ENCODE measurements around the gene SAFB2. TPM values are rescaled to one million over a fixed set of nuclear protein-coding genes. Genes with fewer than 3 reads are reported as not detected.

Gene SAFB2
- total RNA-seq, 4 donors from 2014 or later: 64.0 to 283 (median 124) TPM

DNA sequence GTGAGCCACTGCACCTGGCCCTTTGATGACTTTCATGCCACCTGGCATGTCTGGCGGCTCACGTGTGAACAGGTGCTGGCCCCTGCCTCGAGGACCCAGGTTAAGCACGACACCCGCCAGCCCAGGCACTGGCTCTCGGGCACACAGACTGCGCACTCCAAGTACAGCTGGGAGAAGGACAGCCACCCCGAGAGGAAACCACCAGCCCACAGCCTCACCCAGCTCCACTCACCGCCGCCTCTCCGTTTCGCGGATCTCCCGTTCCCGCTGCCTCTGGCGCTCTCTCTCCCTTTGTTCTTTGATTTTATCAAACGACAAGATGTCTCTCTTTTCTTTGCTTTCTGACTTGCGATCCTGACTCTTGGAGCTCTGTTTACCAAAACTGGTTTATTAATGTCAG, 27.4 kb downstream of the SAFB2 start:
- Histone ChIP-seq H3K4me1 (no peaks in the 10 kb centered on the region), H3K36me3 (peaks cover 0 to 96% (median 54%) of the 10 kb centered on the region in 4 donors), H3K4me3 (no peak overlapping the region), H3K27ac (no peak overlapping the region), H3K9me3 (no peaks in the 10 kb centered on the region), H3K27me3 (no peaks in the 10 kb centered on the region)
- WGBS, 2 donors (ENCODE audit: low coverage in 1 of 2): 95% methylated on average over 17 of the region's 18 CpGs; no CpG with 5 or more reads in 1 of the 2 donors
- intact Hi-C loops (cut with DNase I; ENCODE audit: low total_unique reads): no loop called here
- in situ Hi-C loops (cut with MboI; ENCODE audit: low pct_ligation_motif_present in 1 of 4, low pct_unique_long_range_greater_than_20kb in 1 of 4, low sequenced_read_pairs in 3 of 4): loop anchor here in 1 of 4 donors (25.0 kb wide), 1 partner anchor 533 kb away; no protein-coding TSS in a partner anchor
- TF ChIP-seq POLR2A (IDR thresholded peaks at IDR 0.05) (no peak), POLR2AphosphoS5 (IDR thresholded peaks at IDR 0.05) (no peak), EP300 (IDR thresholded peaks at IDR 0.05; ENCODE audit: low read depth) (no peak)
- TF ChIP-seq, protein P1, sequence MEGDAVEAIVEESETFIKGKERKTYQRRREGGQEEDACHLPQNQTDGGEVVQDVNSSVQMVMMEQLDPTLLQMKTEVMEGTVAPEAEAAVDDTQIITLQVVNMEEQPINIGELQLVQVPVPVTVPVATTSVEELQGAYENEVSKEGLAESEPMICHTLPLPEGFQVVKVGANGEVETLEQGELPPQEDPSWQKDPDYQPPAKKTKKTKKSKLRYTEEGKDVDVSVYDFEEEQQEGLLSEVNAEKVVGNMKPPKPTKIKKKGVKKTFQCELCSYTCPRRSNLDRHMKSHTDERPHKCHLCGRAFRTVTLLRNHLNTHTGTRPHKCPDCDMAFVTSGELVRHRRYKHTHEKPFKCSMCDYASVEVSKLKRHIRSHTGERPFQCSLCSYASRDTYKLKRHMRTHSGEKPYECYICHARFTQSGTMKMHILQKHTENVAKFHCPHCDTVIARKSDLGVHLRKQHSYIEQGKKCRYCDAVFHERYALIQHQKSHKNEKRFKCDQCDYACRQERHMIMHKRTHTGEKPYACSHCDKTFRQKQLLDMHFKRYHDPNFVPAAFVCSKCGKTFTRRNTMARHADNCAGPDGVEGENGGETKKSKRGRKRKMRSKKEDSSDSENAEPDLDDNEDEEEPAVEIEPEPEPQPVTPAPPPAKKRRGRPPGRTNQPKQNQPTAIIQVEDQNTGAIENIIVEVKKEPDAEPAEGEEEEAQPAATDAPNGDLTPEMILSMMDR (IDR thresholded peaks at IDR 0.05): no peak
- DNase-seq: no peak

DNA sequence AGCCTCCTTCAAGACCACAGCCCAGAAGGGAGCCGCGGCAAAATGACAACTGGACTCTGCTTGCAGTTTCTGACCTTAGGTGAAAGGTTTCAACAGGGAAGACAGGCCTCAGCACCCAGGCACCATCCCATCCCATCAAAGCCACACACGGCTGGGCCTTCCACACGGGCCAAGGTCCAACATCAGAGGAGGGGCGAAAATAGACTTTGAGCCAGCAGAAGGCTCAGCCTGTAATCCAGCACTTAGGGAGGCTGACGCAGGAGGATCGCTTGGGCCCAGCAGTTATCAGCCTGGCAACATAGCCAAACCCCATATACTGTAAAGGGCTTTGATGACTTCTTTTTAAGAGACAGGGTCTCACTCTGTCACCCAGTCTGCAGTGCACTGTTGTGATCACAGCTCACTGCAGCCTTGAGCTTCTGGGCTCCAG, 28.0 kb downstream of the SAFB2 start:
- in situ Hi-C loops (cut with MboI; ENCODE audit: low pct_ligation_motif_present in 1 of 4, low pct_unique_long_range_greater_than_20kb in 1 of 4, low sequenced_read_pairs in 3 of 4) (loop anchor here in 1 of 4 donors (25.0 kb wide), 1 partner anchor 532 kb away; no protein-coding TSS in a partner anchor), intact Hi-C loops (cut with DNase I; ENCODE audit: low total_unique reads) (no loop called here)
- peaks cover 0 to 96% (median 53%) of the 10 kb centered on the region in 4 donors for H3K36me3 ChIP-seq
- WGBS, 2 donors (ENCODE audit: low coverage in 1 of 2): 77 to 80% methylated on average over 2 to 7 of the region's 7 CpGs
- H3K4me3 ChIP-seq: no peak overlapping the region
- H3K27me3 ChIP-seq: no peaks in the 10 kb centered on the region
- peak; percentile 29 for DNase-seq
- H3K9me3 ChIP-seq: no peaks in the 10 kb centered on the region
- no peak overlapping the region for H3K27ac ChIP-seq
- peak in 1 of 3 donors; percentile 41 for TF ChIP-seq POLR2AphosphoS5 (IDR thresholded peaks at IDR 0.05)
- TF ChIP-seq, protein P1 (IDR thresholded peaks at IDR 0.05): no peak
- no peaks in the 10 kb centered on the region for H3K4me1 ChIP-seq

DNA sequence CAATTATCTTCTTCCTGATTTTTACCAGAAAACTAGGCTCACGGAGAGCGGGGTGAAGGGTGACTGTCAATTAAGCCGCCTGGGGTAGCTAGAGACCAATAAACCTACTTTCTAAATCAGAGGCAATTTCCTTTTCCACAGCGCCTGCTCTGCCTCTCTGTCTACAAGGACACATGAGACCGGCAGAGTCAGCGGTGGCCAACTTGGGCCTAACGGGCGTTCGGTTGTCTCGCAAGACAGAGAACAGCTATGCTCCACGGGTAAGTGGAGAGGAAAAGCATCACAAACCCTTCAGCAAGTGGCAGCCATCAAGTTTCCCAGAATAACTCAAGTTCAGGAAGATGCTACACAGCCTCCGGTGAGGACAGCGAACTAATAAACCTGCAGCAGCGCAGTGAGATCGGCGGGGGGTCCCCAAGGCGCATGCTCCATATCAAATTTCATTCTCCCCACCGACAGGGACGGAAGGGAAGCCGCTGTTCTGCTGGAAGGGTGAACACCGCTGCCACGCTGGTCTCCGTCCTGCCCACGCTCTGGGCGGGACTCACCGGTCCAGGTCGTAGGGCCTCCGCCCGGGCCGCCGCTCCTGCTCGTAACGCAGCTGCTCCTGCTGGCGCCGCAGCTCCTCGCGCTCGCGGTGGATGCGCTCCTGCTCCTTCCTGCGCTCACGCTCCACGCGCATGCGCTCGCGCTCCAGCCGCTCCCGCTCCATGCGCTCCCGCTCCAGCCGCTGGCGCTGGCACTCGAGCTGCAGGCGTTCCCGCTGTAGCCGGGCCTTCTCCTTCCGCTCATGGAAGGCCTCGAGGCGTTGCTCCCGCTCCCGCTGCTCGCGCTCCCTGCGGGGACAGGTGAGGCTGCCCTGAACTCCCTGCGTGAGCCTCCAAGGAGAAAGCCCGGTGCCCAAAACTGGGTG, 29.0 kb downstream of the SAFB2 start:
- no peak overlapping the region for H3K4me3 ChIP-seq
- in situ Hi-C loops (cut with MboI; ENCODE audit: low pct_ligation_motif_present in 1 of 4, low pct_unique_long_range_greater_than_20kb in 1 of 4, low sequenced_read_pairs in 3 of 4): loop anchor here in 1 of 4 donors (25.0 kb wide), 1 partner anchor 531 kb away; no protein-coding TSS in a partner anchor
- intact Hi-C loops (cut with DNase I; ENCODE audit: low total_unique reads): no loop called here
- H3K36me3 ChIP-seq: peaks cover 0 to 94% (median 52%) of the 10 kb centered on the region in 4 donors
- H3K27me3 ChIP-seq: no peaks in the 10 kb centered on the region
- DNase-seq: no peak
- WGBS, 2 donors (ENCODE audit: low coverage in 1 of 2): 92 to 94% methylated on average over 40 to 67 of the region's 67 CpGs
- TF ChIP-seq, protein P1 (IDR thresholded peaks at IDR 0.05): no peak
- TF ChIP-seq EP300 (IDR thresholded peaks at IDR 0.05; ENCODE audit: low read depth) (no peak), POLR2AphosphoS5 (IDR thresholded peaks at IDR 0.05) (no peak), POLR2A (IDR thresholded peaks at IDR 0.05) (no peak)
- H3K27ac ChIP-seq: no peak overlapping the region
- no peaks in the 10 kb centered on the region for H3K4me1 ChIP-seq
- H3K9me3 ChIP-seq: no peaks in the 10 kb centered on the region

DNA sequence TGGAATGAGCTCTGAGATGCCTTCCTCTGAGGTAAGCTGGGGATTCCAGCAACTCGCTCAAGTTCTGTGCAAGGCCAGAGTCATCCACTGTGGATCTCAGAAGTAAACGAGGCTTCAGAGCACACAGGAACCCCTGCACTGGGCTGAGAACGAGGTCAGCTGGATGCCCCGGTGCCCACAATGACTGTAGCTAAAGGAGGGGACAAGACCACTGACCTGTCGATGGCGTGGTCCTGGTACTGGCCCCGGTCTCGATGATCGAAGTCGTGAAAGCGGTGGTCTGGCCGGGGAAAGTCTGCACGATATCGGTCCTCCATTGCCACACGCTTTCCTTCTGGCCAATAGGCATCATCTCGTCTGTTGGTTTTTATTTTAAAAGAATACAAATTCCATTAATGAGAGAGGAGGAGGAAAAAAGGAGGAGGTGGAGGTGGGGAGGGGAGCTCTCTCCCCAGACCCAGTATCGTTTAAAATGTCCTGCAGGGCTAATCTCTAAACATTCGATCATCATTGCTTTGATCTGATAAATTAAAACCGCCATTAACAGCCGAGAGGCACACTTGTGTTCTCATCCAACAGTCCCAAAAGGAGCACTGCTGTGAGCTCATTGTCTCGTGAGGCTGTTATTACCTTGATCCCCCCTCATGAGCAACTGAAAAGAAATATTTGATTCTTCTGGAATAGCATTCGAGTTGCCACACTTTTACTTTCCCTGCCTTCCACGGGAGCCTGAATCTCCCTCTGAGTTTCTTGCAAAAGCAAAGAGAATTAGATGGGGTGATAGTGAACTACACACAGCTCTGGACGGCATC, 29.8 kb downstream of the SAFB2 start:
- 90 to 91% methylated on average over 20 to 24 of the region's 24 CpGs for WGBS, 2 donors (ENCODE audit: low coverage in 1 of 2)
- DNase-seq: no peak
- Histone ChIP-seq H3K9me3 (no peaks in the 10 kb centered on the region), H3K27me3 (no peaks in the 10 kb centered on the region), H3K4me3 (no peak overlapping the region), H3K27ac (no peak overlapping the region), H3K36me3 (peaks cover 0 to 95% (median 49%) of the 10 kb centered on the region in 4 donors), H3K4me1 (no peaks in the 10 kb centered on the region)
- in situ Hi-C loops (cut with MboI; ENCODE audit: low pct_ligation_motif_present in 1 of 4, low pct_unique_long_range_greater_than_20kb in 1 of 4, low sequenced_read_pairs in 3 of 4): loop anchor here in 1 of 4 donors (25.0 kb wide), 1 partner anchor 530 kb away; no protein-coding TSS in a partner anchor
- intact Hi-C loops (cut with DNase I; ENCODE audit: low total_unique reads): no loop called here
- TF ChIP-seq EP300 (IDR thresholded peaks at IDR 0.05; ENCODE audit: low read depth): no peak
- TF ChIP-seq POLR2AphosphoS5 (IDR thresholded peaks at IDR 0.05): no peak
- no peak for TF ChIP-seq POLR2A (IDR thresholded peaks at IDR 0.05)
- TF ChIP-seq, protein P1 (IDR thresholded peaks at IDR 0.05): no peak
